Keratinocyte (primary cell): ENCODE measurements around the gene SSH2.

ENCODE experiments used
- CTCF ChIP-seq, 3 experiments: IDR thresholded peaks in 1 of 3; conservative IDR thresholded peaks in 1 of 3; optimal IDR thresholded peaks in 1 of 3; 2 replicates in 2 of 3; 3 replicates in 1 of 3; pipeline versions ENCODE3 to v1.5.1; 2011; ENCODE audit warnings: low read length in 3 of 3, mild to moderate bottlenecking in 3 of 3, moderate library complexity in 2 of 3, control low read depth in 1 of 3, inconsistent platforms in 1 of 3; ENCODE audit not compliant: insufficient read depth in 2 of 3; ENCODE audit errors: extremely low read depth in 1 of 3
- EZH2 ChIP-seq: IDR thresholded peaks from one replicate; pipeline ENCODE4 v1.6.1; 2012; ENCODE audit warnings: inconsistent platforms, mild to moderate bottlenecking, low read length, moderate library complexity

- TF ChIP-seq CTCF (optimal IDR thresholded peaks at IDR 0.05 in 1 of 3, IDR thresholded peaks at IDR 0.05 in 1 of 3, conservative IDR thresholded peaks at IDR 0.05 in 1 of 3; ENCODE audit: extremely low read depth in 1 of 3, insufficient read depth in 2 of 3, low read length in 3 of 3) (no peak), EZH2 (no peak)
Observed at GRCh38 chr17:29930409-29931010, 482 bp upstream of the SSH2 start.
